SW 1271 (cell line): ENCODE results near the gene NFX1.
"Not testable (repeated sequence)": the region's sequence is repeated elsewhere in the genome, so short reads cannot be mapped to it uniquely, and the experiment has no call there.

ENCODE experiments used
- DNase-seq, 2 experiments: peaks; one replicate each; lab custom pipeline; 2025; lab: John Stamatoyannopoulos, UW

The NFX1 gene

DNA sequence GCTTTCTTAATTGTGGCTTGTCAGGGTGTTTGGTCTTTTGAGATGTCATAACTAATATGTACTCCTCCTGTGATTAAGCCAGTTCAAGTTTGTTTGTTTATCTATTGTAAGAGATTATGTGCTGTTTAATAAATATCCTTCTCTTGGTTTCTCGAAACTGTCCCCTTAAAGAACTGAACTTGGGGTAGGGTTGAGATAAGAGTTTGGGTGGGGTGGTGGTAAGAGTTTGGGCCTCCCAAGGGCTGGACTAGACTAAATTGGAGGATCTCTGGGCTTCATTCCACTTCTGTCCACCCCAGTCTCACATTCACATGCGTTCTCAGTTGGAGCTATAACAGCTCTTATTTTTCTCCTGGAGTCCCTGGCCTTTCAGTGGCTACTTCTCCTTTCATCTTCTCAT is 73.8 kb downstream of the NFX1 start:
- DNase-seq = no peak

DNA sequence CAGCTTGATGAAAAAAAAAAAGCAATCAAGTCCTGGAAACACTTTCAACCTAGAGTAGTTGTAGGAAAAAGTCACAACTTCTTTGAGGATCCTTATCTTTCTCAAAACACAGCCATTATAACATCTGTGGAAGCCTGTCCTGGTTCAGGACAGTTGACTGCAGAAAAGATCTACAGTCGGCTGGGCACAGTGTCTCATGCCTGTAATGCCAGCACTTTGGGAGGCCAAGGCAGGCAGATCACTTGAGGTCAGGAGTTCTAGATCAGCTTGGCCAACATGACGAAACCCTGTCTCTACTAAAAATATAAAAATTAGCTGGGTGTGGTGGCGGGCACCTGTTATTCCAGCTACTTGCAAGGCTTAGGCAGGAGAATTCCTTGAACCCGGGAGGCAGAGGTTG is 74.5 kb downstream of the NFX1 start:
- DNase-seq = not testable (repeated sequence)

- no peak for DNase-seq
Measured at GRCh38 chr9:33366979-33367480, 76.7 kb downstream of the NFX1 start.

GRCh38 chr9:33372900-33373299 is 82.6 kb downstream of the NFX1 start:
- no peak for DNase-seq

GRCh38 chr9:33374190-33374589 is 83.9 kb downstream of the NFX1 start:
- DNase-seq = no peak

GRCh38 chr9:33374634-33375237 is 84.4 kb downstream of the NFX1 start:
- peak in 1 of 2 experiments; percentile 45 for DNase-seq

DNA sequence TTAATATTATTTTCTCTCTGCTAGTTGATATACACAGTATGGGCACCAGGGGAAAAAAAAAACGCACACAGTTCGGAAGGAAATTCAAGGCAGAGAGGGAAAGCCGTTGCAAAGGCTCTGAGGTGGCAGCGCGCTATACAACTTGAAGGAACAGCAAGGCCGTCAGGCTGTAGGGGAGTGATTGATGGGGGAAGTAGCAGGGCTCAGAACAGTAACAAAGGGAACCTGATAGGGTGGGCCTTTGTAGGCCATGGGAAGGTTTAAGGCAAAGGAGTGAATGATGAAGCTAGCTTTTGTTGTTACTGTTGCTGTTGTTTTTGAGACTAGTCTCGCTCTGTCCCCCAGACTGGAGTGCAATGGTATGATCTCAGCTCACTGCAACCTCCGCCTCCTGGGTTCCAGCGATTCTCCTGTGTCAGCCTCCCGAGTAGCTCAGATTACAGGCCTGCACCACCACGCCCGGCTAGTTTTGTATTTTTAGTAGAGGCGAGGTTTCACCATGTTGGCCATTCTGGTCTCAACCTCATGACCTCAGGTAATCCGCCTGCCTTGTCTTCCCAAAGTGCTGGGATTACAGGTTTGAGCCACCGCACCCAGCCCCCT is 85.0 kb downstream of the NFX1 start:
- DNase-seq = no peak

GRCh38 chr9:33375841-33376321 is 85.6 kb downstream of the NFX1 start:
- no peak for DNase-seq

- no peak for DNase-seq
Measured at GRCh38 chr9:33377089-33377715, 86.9 kb downstream of the NFX1 start.

DNA sequence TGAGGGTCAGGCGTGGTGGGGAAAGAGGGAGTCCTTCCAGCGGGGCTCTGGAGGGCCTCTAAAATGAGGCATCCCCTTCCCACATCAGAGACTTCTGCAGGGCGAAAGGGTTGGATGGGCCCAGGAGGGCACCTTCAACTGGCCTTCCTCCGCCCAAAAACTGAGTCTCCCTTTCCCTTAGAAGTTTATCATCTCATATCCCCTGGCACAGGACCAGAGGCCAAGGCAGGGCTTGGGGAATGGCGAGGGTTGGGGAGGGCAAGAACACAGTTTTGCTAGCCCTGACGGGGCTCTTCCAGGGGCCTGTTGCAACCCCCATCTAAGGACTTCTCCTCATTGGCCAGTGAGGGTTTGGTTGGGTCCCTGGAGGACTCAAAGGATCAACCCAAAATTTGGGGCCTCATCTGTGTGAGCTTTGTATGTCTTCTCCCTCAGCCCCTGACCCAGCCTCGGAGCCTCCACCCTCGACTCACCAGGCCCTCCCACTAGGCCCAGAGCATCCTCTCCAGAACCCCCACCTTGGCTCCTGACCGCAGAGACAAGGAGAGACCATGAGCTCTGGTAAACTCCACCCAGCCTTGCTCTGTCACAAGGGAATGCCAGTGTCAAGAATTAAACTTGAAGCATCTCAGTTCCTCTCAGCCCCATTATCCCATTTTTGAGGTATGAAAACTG is 87.9 kb downstream of the NFX1 start:
- DNase-seq = no peak

GRCh38 chr9:33379666-33380389 is 89.5 kb downstream of the NFX1 start:
- DNase-seq = no peak

- no peak for DNase-seq
Measured at GRCh38 chr9:33380390-33381094, 90.2 kb downstream of the NFX1 start.

- no peak for DNase-seq
Measured at GRCh38 chr9:33381231-33381791, 91.0 kb downstream of the NFX1 start.

GRCh38 chr9:33382397-33382796 is 92.1 kb downstream of the NFX1 start:
- not testable (repeated sequence) for DNase-seq

- DNase-seq = not testable (repeated sequence)
Measured at GRCh38 chr9:33383396-33383795, 93.1 kb downstream of the NFX1 start.

GRCh38 chr9:33385536-33385935 is 95.2 kb downstream of the NFX1 start:
- not testable (repeated sequence) for DNase-seq

- not testable (repeated sequence) for DNase-seq
Measured at GRCh38 chr9:33385979-33386640, 95.8 kb downstream of the NFX1 start.

GRCh38 chr9:33386641-33386996 is 96.3 kb downstream of the NFX1 start:
- not testable (repeated sequence) for DNase-seq

- not testable (repeated sequence) for DNase-seq
Measured at GRCh38 chr9:33386998-33387397, 96.7 kb downstream of the NFX1 start.
